ENCODE measurements around the gene LDLRAP1.

DNA sequence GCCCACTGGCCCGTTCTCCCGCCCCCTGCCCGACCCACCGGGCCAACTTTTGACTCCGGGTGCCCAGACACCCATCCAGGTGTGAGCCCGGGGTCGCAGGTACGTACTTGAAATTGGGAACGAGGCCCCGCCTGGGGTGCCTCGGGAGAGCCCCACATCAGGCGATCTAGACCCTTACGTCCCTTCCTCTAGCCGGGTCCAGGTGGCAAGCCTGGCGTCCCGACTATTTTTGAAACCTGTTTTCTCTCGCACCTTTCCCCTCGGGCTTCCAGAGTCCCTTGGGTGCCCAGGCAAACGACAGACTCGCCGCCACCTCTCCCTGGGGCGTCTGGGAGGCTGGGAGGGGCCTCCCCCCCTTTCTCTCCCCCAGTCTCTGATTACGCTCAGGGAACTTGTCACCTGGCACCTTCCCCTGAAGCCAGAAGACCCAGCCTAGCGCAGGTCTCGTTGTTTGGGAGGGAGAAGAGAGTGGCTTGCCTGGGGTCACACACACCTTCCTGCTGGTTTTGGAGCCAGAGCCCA, 898 bp downstream of the LDLRAP1 start:
- TF ChIP-seq, protein P1, sequence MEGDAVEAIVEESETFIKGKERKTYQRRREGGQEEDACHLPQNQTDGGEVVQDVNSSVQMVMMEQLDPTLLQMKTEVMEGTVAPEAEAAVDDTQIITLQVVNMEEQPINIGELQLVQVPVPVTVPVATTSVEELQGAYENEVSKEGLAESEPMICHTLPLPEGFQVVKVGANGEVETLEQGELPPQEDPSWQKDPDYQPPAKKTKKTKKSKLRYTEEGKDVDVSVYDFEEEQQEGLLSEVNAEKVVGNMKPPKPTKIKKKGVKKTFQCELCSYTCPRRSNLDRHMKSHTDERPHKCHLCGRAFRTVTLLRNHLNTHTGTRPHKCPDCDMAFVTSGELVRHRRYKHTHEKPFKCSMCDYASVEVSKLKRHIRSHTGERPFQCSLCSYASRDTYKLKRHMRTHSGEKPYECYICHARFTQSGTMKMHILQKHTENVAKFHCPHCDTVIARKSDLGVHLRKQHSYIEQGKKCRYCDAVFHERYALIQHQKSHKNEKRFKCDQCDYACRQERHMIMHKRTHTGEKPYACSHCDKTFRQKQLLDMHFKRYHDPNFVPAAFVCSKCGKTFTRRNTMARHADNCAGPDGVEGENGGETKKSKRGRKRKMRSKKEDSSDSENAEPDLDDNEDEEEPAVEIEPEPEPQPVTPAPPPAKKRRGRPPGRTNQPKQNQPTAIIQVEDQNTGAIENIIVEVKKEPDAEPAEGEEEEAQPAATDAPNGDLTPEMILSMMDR (IDR thresholded peaks at IDR 0.05; ENCODE audit: low read depth, low read length): no peak
- no peak for TF ChIP-seq EZH2phosphoT487 (IDR thresholded peaks at IDR 0.05; ENCODE audit: low read depth)

Data from OCI-LY3 (cell line).